ENCODE measurements around the gene SPAG9. TPM values are rescaled to one million over a fixed set of nuclear protein-coding genes. Genes with fewer than 3 reads are reported as not detected.
A peak's percentile ranks its signal among the peaks of the same experiment; 100 is the strongest.

SPAG9 gene
- total RNA-seq, 3 donors from 2014 or later = 37.2 to 45.6 (median 37.4) TPM

DNA sequence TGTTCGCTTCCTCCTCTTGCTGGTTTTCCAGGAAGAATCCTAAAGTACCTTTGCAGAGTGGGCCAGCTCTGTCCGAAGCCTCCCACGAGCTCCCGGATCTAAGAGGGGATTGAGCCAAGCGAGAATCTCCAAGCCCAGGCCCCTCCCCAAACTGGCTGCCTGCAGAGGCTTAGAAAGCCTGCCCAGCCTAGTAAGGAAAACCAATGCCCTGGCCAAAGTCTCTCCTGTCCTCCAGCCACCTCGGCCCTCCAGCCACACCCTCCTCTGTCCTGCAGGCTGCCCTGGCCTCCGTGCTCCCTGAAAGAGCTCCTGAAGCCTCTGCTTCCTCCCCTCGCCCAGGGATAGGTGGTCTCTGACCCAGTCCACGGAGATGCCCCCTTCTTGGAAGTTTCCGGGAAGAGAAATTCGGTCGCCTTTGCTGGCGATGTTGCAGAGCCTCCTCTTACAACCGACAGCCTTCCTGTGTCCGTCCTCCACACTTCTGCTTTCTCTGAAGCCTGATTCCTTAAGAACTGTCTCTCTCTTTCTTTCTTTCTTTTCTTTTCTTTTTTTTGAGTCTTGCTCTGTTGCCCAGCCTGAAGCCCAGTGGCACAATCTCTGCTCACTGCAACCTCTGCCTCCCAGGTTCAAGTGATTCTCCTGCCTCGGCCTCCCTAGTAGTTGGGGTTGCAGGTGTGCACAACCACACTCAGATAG is 199.6 kb downstream of the SPAG9 start:
- H3K4me1 Mint-ChIP-seq (ENCODE audit: low read depth) = peaks cover 41% of the 10 kb centered on the region
- no peaks in the 10 kb centered on the region for H3K36me3 Mint-ChIP-seq (ENCODE audit: insufficient read depth)
- DNase-seq (no peak), ATAC-seq (no peak)
- no peak overlapping the region for H3K4me3 Mint-ChIP-seq
- H3K9me3 Mint-ChIP-seq = no peaks in the 10 kb centered on the region
- H3K27me3 Mint-ChIP-seq (ENCODE audit: low read depth) = no peaks in the 10 kb centered on the region

- DNase-seq (no peak), ATAC-seq (no peak)
- Mint-ChIP-seq H3K36me3 (ENCODE audit: insufficient read depth) (no peaks in the 10 kb centered on the region), H3K27me3 (ENCODE audit: low read depth) (no peaks in the 10 kb centered on the region), H3K4me3 (no peak overlapping the region), H3K9me3 (no peaks in the 10 kb centered on the region), H3K4me1 (ENCODE audit: low read depth) (peaks cover 45% of the 10 kb centered on the region)
Observed at GRCh38 chr17:50920041-50920410, 200.6 kb downstream of the SPAG9 start.

GRCh38 chr17:50919321-50920040 is 201.2 kb downstream of the SPAG9 start:
- DNase-seq (peak; percentile 63), ATAC-seq (peak; percentile 88 to 89)
- no peaks in the 10 kb centered on the region for H3K36me3 Mint-ChIP-seq (ENCODE audit: insufficient read depth)
- H3K4me1 Mint-ChIP-seq (ENCODE audit: low read depth) = peaks cover 51% of the 10 kb centered on the region
- H3K4me3 Mint-ChIP-seq = peak overlapping the region; percentile 40
- H3K27me3 Mint-ChIP-seq (ENCODE audit: low read depth) = no peaks in the 10 kb centered on the region
- no peaks in the 10 kb centered on the region for H3K9me3 Mint-ChIP-seq

- DNase-seq (peak; percentile 32), ATAC-seq (peak; percentile 25 to 35)
- H3K4me3 Mint-ChIP-seq = peak overlapping the region; percentile 40
- peaks cover 53% of the 10 kb centered on the region for H3K4me1 Mint-ChIP-seq (ENCODE audit: low read depth)
- no peaks in the 10 kb centered on the region for H3K9me3 Mint-ChIP-seq
- H3K36me3 Mint-ChIP-seq (ENCODE audit: insufficient read depth) = no peaks in the 10 kb centered on the region
- H3K27me3 Mint-ChIP-seq (ENCODE audit: low read depth) = no peaks in the 10 kb centered on the region
Observed at GRCh38 chr17:50918933-50919296, 201.8 kb downstream of the SPAG9 start.

DNA sequence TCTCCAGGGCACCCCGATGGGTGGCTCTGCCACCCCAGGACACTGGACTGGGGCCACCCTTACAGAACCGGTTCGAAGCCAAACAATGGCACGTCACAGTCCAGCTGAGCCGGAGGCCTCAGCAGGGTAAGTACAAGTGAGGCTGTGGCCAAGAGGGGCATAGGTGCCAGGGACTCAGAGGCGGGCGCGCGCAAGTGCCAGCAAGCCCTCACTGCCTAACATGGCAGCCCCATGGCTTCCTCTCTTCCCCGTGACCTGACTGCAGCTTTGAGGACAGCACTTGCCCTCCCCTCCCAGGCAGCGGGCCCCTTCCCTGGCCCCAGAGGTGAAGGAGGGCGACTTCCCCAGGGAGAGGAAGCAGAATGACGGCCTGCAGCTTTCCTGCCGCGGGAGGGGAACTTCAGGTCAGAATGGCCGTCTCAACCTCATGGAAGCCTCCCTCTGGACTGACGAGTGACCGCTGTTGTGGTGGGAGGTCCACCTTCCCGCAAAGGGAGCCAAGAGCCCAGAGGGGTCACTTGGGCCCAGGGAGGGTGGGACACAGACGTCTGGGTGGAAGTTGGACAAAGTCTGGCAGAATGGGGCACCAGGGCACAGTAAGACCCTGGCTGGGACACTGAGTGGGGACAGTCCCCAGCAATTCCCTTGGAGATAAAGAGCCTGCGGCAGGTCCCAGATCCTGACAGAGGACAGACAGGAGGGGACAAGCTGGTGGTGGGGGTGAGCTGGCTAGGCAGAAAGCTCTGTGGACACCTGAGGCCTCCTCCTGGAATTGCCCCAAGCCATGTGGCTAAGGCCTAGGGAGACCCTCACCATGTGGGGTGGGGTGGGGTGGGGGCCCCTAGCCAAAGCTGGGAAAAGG is 202.4 kb downstream of the SPAG9 start:
- ATAC-seq (no peak), DNase-seq (no peak)
- Mint-ChIP-seq H3K4me1 (ENCODE audit: low read depth) (peaks cover 59% of the 10 kb centered on the region), H3K36me3 (ENCODE audit: insufficient read depth) (no peaks in the 10 kb centered on the region), H3K9me3 (no peaks in the 10 kb centered on the region), H3K4me3 (no peak overlapping the region), H3K27me3 (ENCODE audit: low read depth) (no peaks in the 10 kb centered on the region)

- no peaks in the 10 kb centered on the region for H3K27me3 Mint-ChIP-seq (ENCODE audit: low read depth)
- DNase-seq (no peak), ATAC-seq (no peak)
- H3K9me3 Mint-ChIP-seq = no peaks in the 10 kb centered on the region
- H3K36me3 Mint-ChIP-seq (ENCODE audit: insufficient read depth) = no peaks in the 10 kb centered on the region
- peaks cover 64% of the 10 kb centered on the region for H3K4me1 Mint-ChIP-seq (ENCODE audit: low read depth)
- H3K4me3 Mint-ChIP-seq = no peak overlapping the region
Observed at GRCh38 chr17:50917418-50917743, 203.3 kb downstream of the SPAG9 start.

DNA sequence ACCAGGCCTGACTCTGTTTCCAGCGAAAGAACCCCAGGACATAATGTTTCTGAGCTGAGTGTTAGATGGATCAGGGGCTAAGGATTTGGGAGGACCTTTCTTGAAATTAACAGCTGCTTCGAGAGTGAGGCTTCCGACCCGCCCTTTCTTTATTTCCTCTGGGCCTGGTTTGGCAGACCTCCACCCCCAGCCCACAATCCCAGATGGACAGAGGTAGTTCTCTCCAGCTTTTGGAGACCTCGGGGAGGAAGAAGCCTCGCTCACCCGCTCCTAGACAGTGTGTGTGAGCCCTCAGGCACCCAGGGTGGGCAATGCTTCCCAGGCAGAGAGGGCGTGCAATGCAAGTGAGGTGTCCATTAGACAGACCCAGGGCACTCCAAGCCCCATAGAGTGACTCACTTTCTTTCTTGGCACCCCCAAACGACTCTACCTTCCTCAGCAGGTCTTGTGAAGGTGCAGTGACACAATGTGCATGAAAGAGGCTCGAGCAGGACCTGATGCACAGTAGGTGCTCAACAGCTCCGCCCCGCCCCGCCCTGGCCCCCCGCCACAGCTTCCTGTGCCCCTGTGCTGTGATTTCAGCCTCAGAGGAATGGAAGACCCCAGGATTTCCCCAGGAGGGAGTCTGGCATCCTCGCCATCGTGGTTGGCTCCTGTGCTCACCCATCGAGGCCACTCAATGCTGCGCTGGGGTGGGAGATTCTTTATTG is 203.8 kb downstream of the SPAG9 start:
- DNase-seq (no peak), ATAC-seq (no peak)
- H3K36me3 Mint-ChIP-seq (ENCODE audit: insufficient read depth) = no peaks in the 10 kb centered on the region
- no peak overlapping the region for H3K4me3 Mint-ChIP-seq
- H3K9me3 Mint-ChIP-seq = no peaks in the 10 kb centered on the region
- peaks cover 64% of the 10 kb centered on the region for H3K4me1 Mint-ChIP-seq (ENCODE audit: low read depth)
- no peaks in the 10 kb centered on the region for H3K27me3 Mint-ChIP-seq (ENCODE audit: low read depth)

DNA sequence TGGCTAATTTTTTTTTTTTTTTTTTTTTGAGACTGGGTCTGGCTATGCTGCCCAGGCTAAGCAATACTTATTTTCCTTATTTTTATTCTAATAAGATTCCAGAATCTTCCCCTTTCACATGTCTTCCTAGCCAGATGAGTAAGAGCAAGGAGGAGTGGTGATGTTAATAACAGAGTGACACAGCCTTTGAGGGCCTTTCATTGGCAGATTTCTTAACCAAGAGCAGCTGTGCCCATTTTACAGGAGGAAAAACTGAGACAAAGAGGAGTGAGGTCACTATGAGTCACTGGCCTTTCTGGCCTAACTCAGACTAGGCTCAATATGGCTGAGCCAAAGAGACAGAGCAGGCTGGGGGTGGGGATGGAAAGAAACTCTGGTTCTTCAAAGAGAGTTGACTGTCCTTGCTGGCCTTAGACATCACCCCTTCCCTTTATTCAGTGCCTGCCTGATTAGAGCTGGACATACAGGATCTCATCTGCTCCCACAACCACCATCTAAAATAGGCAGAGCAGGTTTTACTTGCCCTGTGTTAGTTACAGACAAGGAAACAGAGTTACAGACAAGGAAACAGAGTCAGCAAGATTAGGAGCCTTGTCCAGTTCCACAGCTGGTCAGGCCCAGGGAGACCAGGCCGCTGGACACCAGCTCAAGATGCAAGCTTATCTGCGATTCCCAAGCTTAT is 204.5 kb downstream of the SPAG9 start:
- H3K27me3 Mint-ChIP-seq (ENCODE audit: low read depth) = no peaks in the 10 kb centered on the region
- peaks cover 67% of the 10 kb centered on the region for H3K4me1 Mint-ChIP-seq (ENCODE audit: low read depth)
- no peak for DNase-seq
- peak; percentile 38 to 41 for ATAC-seq
- no peaks in the 10 kb centered on the region for H3K36me3 Mint-ChIP-seq (ENCODE audit: insufficient read depth)
- H3K9me3 Mint-ChIP-seq = no peaks in the 10 kb centered on the region
- no peak overlapping the region for H3K4me3 Mint-ChIP-seq

DNA sequence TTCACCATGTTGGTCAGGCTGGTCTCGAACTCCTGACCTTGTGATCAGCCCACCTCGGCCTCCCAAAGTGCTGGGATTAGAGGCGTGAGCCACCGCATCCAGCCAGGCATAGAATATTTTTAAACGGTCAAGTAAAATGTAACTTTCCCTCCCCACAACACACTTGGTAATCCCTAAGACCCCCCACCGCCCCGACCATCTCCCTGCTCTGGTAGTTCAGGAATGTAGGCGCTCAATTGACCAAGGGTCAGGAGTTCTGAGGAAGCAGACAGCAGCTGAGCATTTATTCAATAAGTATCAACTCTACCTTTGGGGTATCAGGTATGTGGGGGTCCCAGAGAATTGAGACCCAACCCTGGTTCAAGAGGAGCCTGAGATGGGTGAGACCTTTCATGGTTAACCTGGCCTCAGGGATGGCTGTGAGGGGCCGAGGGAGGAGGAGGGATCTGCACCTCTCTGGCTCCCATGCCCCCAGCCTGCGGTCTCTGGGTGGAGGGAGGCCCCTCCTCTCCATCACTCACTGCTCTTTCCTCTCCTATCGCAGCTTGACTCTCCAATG is 206.1 kb downstream of the SPAG9 start:
- Mint-ChIP-seq H3K9me3 (no peaks in the 10 kb centered on the region), H3K27me3 (ENCODE audit: low read depth) (no peaks in the 10 kb centered on the region), H3K4me1 (ENCODE audit: low read depth) (peaks cover 70% of the 10 kb centered on the region), H3K36me3 (ENCODE audit: insufficient read depth) (no peaks in the 10 kb centered on the region), H3K4me3 (no peak overlapping the region)
- ATAC-seq (no peak), DNase-seq (no peak)

DNA sequence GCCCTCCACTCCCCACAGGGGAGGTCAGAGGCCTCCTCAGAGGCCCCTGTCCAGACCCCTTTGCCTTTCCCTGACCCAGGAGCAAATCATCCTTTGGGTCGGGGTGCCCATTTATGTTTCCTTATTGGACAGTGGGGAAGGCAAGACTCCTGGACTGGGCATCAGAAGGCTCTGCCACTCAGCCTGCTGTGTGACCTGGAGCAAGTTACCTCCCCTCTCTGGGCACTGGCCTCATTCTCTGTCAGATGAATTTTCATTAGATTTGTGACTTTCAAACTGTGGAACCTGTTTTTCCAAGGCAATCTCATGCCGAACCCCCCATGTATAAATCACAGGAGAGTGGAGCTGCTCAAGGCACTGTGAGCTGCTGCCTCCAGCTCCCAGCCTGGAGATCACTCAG is 207.5 kb downstream of the SPAG9 start:
- H3K36me3 Mint-ChIP-seq (ENCODE audit: insufficient read depth) = no peaks in the 10 kb centered on the region
- H3K27me3 Mint-ChIP-seq (ENCODE audit: low read depth) = no peaks in the 10 kb centered on the region
- H3K9me3 Mint-ChIP-seq = no peaks in the 10 kb centered on the region
- DNase-seq (no peak), ATAC-seq (no peak)
- H3K4me1 Mint-ChIP-seq (ENCODE audit: low read depth) = peaks cover 72% of the 10 kb centered on the region
- no peak overlapping the region for H3K4me3 Mint-ChIP-seq

Other genes with a start within 250 kb of the SPAG9 start
- gene NME1, start 32.7 kb upstream of the SPAG9 start, total RNA-seq = 100 to 1,000 TPM; 495 to 588 (median 548) TPM
- 100 to 1,000 TPM; 847 to 931 (median 896) TPM for gene NME2, start 45.5 kb upstream of the SPAG9 start, total RNA-seq
- 1 to 10 TPM; 6.6 to 8.1 (median 7.0) TPM for gene MBTD1, start 139.2 kb upstream of the SPAG9 start, total RNA-seq
- 100 to 1,000 TPM in 1 of 3 donors, 10 to 100 TPM in 2; 80.0 to 103 (median 89.0) TPM for gene UTP18, start 139.7 kb upstream of the SPAG9 start, total RNA-seq